Smooth muscle cell (in vitro differentiated cells): Measurements from ENCODE around the gene PLPPR1. TPM values are rescaled to one million over a fixed set of nuclear protein-coding genes. Genes with fewer than 3 reads are reported as not detected.

ENCODE experiments used
- DNase-seq: peaks from one replicate; lab custom pipeline; 2025; ENCODE audit not compliant: unreplicated experiment; lab: John Stamatoyannopoulos, UW
- H2AFZ ChIP-seq: fragments of 200-600 bp; sonication (generic); 2 replicates; pipeline ENCODE4 v1.6.0; 2016; ENCODE audit warnings: antibody characterized with exemption, low read depth, mild to moderate bottlenecking
- H3F3A ChIP-seq: fragments of 200-600 bp; sonication (generic); 2 replicates; pipeline ENCODE4 v1.6.0; 2017; ENCODE audit warnings: antibody characterized with exemption, low read depth
- H3K27ac ChIP-seq: fragments of 200-600 bp; sonication (generic); 2 replicates; pipeline ENCODE4 v1.5.1; 2016; ENCODE audit warnings: low read depth, mild to moderate bottlenecking
- H3K27me3 ChIP-seq: fragments of 200-600 bp; sonication (generic); 2 replicates; pipeline ENCODE4 v1.6.1; 2016; ENCODE audit warnings: low read depth, mild to moderate bottlenecking
- H3K36me3 ChIP-seq: fragments of 200-600 bp; sonication (generic); 2 replicates; pipeline ENCODE4 v1.5.1; 2016; ENCODE audit warnings: low read depth
- H3K4me1 ChIP-seq: fragments of 200-600 bp; sonication (generic); 2 replicates; pipeline ENCODE4 v1.5.1; 2016; ENCODE audit warnings: low read depth
- H3K4me2 ChIP-seq: fragments of 200-600 bp; sonication (generic); 2 replicates; pipeline ENCODE4 v1.6.0; 2016; ENCODE audit warnings: mild to moderate bottlenecking
- H3K4me3 ChIP-seq: fragments of 200-600 bp; sonication (generic); 2 replicates; pipeline ENCODE4 v1.5.1; 2016; ENCODE audit warnings: mild to moderate bottlenecking
- H3K79me2 ChIP-seq: fragments of 200-600 bp; sonication (generic); 2 replicates; pipeline ENCODE4 v1.6.0; 2016; ENCODE audit warnings: low read depth, mild to moderate bottlenecking
- H3K9ac ChIP-seq: fragments of 200-600 bp; sonication (generic); 2 replicates; pipeline ENCODE4 v1.6.0; 2016; ENCODE audit warnings: low read depth
- H3K9me3 ChIP-seq: fragments of 200-600 bp; sonication (generic); replicated peaks from 2 replicates; pipeline ENCODE4 v1.5.1; 2016; ENCODE audit warnings: low read depth
- H4K20me1 ChIP-seq: fragments of 200-600 bp; sonication (generic); 2 replicates; pipeline ENCODE4 v1.6.0; 2016; ENCODE audit warnings: low read depth
- WGBS: methylation state at CpG from one replicate; pipeline ENCODE4 v1.1.7; 2016; ENCODE audit warnings: low lambda C conversion rate; 5-methylcytosine and 5-hydroxymethylcytosine counted together
- polyA plus RNA-seq: library from polyadenylated mRNA; unstranded; fragments of >200 nt; fragmentation: Nextera tagmentation; extraction: Ambion mirVana; gene quantifications from 2 replicates; pipeline ENCODE4 v1.2.1, GENCODE V29; 2016
- total RNA-seq: library from RNA; depleted of rRNA; stranded (reverse); fragments of >200 nt; gene quantifications from 2 replicates; pipeline ENCODE4 v1.2.3, GENCODE V29; 2014
- TF ChIP-seq, protein P1 (sequence below): fragments of 200-600 bp; sonication (generic); IDR thresholded peaks from 2 replicates; pipeline ENCODE4 v1.5.1; 2017; ENCODE audit warnings: borderline replicate concordance, mild to moderate bottlenecking, antibody characterized with exemption; ENCODE audit not compliant: insufficient read depth, poor library complexity, severe bottlenecking

Gene PLPPR1
- total and polyA plus RNA-seq, 2 experiments from 2014 or later, result not detected

DNA sequence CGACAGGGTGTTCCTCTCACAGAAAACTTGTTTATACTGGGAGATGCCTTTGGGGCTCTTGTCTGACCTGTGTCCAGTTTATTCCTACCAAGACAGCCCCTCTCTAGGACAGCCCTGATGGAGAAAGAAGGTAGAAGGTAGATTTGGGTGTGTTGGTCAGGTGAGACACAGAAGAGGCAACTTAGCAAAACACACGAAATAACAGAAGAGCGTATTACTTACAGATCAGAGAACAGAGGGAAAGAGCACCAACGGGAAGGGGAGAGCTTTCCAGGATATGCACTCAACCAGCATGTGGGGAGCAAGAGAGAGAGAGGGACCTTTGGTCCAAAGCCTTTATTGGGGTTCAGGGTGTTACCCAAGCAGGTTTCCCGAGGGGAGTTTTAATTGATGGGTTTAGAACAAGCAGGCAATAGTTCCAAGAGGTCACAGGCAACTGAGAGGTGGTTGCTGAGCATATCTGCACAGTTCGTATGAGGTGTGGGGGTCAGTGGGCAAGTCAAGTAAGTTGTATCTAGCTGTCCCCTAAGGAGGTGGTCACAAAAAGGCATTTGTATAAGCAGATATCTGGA, 324.5 kb downstream of the PLPPR1 start:
- DNase-seq, result no peak
- no peak overlapping the region for H3K4me3 ChIP-seq
- WGBS, result 85% methylated on average over 6 of the region's 6 CpGs
- H2AFZ ChIP-seq, result no peak overlapping the region
- H3K9ac ChIP-seq, result no peak overlapping the region
- H4K20me1 ChIP-seq, result no peaks in the 10 kb centered on the region
- no peak overlapping the region for H3K27ac ChIP-seq
- H3K36me3 ChIP-seq, result no peaks in the 10 kb centered on the region
- no peaks in the 10 kb centered on the region for H3F3A ChIP-seq
- no peak overlapping the region for H3K4me2 ChIP-seq
- H3K27me3 ChIP-seq, result no peaks in the 10 kb centered on the region
- H3K9me3 ChIP-seq, result no peaks in the 10 kb centered on the region
- no peaks in the 10 kb centered on the region for H3K4me1 ChIP-seq
- no peaks in the 10 kb centered on the region for H3K79me2 ChIP-seq
- TF ChIP-seq, protein P1, sequence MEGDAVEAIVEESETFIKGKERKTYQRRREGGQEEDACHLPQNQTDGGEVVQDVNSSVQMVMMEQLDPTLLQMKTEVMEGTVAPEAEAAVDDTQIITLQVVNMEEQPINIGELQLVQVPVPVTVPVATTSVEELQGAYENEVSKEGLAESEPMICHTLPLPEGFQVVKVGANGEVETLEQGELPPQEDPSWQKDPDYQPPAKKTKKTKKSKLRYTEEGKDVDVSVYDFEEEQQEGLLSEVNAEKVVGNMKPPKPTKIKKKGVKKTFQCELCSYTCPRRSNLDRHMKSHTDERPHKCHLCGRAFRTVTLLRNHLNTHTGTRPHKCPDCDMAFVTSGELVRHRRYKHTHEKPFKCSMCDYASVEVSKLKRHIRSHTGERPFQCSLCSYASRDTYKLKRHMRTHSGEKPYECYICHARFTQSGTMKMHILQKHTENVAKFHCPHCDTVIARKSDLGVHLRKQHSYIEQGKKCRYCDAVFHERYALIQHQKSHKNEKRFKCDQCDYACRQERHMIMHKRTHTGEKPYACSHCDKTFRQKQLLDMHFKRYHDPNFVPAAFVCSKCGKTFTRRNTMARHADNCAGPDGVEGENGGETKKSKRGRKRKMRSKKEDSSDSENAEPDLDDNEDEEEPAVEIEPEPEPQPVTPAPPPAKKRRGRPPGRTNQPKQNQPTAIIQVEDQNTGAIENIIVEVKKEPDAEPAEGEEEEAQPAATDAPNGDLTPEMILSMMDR, result no peak

DNA sequence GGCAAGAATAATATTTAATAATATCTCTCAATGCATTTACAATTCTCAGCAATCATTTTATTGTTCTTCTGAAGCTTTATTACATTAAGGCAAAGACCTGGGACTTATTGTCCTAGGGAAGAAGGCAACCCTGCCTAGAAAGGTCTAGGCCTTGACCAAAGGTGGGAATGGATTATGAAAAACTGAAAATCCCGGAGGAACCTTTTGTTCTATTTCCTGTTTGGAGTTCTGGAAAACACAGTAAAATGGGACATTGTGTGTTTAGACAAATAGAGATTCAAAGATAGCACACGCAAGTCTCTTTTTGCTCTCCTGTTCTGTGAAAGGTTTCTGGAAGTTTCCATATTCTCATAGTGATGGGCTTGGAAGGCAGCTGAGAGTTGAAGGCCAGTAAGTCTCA, 325.2 kb downstream of the PLPPR1 start:
- Histone ChIP-seq H3K79me2 (no peaks in the 10 kb centered on the region), H3K4me2 (no peak overlapping the region), H4K20me1 (no peaks in the 10 kb centered on the region), H3K27ac (no peak overlapping the region), H3K9ac (no peak overlapping the region), H3K36me3 (no peaks in the 10 kb centered on the region), H3K9me3 (no peaks in the 10 kb centered on the region), H3K4me3 (no peak overlapping the region), H3K4me1 (no peaks in the 10 kb centered on the region), H3K27me3 (no peaks in the 10 kb centered on the region), H3F3A (no peaks in the 10 kb centered on the region), H2AFZ (no peak overlapping the region)
- DNase-seq, result no peak
- TF ChIP-seq, protein P1, result no peak
- 91% methylated on average over 2 of the region's 2 CpGs for WGBS

DNA sequence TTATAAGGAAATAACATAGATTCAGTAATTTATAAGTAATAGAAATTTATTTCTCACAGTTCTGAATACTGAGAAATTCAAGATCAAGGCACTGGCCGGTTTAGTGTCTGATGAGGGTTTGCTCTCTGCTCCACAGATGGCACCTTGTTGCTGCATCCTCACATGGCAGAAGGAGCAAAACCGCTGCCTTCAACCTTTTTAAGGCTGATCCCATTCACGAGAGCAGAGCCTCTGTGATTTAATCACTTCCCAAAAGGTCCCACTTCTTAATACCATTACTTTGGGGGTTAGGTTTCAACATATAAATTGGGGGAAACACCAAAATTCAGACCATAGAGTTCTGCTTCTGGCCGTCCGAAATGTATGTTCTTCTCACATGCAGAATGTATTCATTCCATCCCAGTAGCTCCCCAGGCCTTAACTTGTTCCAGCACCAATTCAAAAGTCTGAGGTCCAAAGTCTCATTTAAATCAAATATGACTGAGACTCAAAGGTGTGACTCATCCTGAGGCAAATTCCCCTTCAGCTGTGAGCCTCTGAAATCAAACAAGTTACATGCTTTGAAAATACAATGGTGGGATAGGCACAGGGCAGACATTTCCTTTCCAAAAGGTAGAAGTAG, 325.7 kb downstream of the PLPPR1 start:
- Histone ChIP-seq H2AFZ (no peak overlapping the region), H3F3A (no peaks in the 10 kb centered on the region), H3K4me3 (no peak overlapping the region), H3K4me1 (no peaks in the 10 kb centered on the region), H3K27ac (no peak overlapping the region), H3K9me3 (no peaks in the 10 kb centered on the region), H3K9ac (no peak overlapping the region), H4K20me1 (no peaks in the 10 kb centered on the region), H3K36me3 (no peaks in the 10 kb centered on the region), H3K4me2 (no peak overlapping the region), H3K27me3 (no peaks in the 10 kb centered on the region), H3K79me2 (no peaks in the 10 kb centered on the region)
- TF ChIP-seq, protein P1, result no peak
- DNase-seq, result no peak
- 88% methylated on average over 5 of the region's 5 CpGs for WGBS
